Lower leg skin (tissue), 3 donors: Measurements from ENCODE around the gene PTPRN2.

ENCODE experiments used
- POLR2A ChIP-seq, 2 donors: fragments of 450-650 bp; IDR thresholded peaks; one replicate each; pipeline ENCODE4 v1.6.1; 2016 to 2017; ENCODE audit warnings: antibody characterized with exemption in 2 of 2, mild to moderate bottlenecking in 1 of 2, moderate library complexity in 1 of 2
- TF ChIP-seq, protein P1 (sequence below), 3 donors: fragments of 450-650 bp; IDR thresholded peaks; one replicate each; pipeline ENCODE4 v1.5.1; 2016; ENCODE audit warnings: antibody characterized with exemption in 3 of 3, mild to moderate bottlenecking in 3 of 3, moderate library complexity in 2 of 3

DNA sequence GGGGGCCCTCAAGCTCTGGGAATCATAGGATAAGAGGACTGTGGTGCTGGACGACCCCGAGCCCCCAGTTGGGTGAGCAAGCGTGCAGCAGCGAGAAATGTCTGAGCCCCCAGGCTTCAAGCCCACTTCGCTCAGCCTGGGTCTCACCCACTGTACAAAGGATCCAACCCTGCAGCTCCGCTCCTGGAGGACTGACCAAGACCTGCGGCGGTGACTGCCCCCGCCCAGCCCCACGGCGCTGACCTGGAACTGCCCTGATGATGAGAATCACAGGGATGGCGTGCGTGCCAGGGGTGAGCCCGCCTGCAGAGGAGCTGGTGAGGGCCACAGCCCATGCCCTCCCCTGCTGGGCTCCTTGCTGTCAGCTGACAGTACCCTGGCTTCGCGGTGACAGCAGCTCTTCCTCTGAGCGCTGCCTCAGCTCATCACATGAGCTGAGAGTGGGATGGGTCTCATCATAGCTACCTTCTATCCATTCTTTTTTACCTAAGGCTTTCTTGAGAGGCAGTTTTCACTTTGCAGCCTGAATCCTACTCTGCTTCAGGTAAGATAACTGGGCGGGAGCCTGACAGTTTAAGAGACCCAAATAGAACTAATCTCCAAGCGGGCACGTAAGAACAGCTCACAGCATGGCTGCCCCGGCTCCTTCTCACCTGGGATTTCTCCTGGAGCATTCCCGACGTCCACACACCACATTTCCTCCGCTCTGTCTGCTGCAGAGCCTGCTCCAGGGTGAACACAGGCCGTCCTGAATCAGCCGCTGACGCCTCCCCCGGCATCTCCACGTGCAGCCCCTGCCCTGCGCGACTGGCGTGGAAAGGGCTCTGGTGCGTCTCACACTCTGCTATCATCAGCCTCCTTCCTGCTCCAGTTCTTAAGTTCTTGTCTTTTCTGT, 329.9 kb downstream of the PTPRN2 start:
- TF ChIP-seq, protein P1, sequence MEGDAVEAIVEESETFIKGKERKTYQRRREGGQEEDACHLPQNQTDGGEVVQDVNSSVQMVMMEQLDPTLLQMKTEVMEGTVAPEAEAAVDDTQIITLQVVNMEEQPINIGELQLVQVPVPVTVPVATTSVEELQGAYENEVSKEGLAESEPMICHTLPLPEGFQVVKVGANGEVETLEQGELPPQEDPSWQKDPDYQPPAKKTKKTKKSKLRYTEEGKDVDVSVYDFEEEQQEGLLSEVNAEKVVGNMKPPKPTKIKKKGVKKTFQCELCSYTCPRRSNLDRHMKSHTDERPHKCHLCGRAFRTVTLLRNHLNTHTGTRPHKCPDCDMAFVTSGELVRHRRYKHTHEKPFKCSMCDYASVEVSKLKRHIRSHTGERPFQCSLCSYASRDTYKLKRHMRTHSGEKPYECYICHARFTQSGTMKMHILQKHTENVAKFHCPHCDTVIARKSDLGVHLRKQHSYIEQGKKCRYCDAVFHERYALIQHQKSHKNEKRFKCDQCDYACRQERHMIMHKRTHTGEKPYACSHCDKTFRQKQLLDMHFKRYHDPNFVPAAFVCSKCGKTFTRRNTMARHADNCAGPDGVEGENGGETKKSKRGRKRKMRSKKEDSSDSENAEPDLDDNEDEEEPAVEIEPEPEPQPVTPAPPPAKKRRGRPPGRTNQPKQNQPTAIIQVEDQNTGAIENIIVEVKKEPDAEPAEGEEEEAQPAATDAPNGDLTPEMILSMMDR (IDR thresholded peaks at IDR 0.05), result no peak
- no peak for TF ChIP-seq POLR2A (IDR thresholded peaks at IDR 0.05)
